ENCODE results near the gene POU6F2.

POU6F2 gene

DNA sequence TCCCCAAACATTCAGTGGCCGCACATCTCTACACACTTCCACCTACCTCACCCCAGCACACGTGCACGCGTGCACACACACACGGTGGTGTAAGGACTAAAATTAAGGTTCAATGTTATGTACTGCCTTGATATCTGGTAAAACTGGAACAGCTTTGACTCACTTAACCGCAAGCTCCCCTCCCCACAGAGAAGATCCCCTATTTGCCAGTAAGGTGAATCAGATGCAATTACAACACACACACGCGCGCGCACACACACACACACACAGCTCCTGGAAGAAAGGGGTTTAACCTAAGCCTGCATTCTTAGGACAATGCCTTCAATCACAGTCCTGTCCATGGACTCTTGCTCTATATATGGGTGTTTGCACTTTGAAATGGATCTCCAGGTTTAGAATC lies 43.2 kb upstream of the POU6F2 start:
- H3K27ac ChIP-seq (ENCODE audit: poor library complexity, severe bottlenecking), result no peak overlapping the region
- DNase-seq (ENCODE audit: low spot score) (no peak), ATAC-seq (ENCODE audit: low read depth) (peak; percentile 81)
- H3K4me3 ChIP-seq (ENCODE audit: severe bottlenecking), result no peak overlapping the region
- H3K27me3 ChIP-seq (ENCODE audit: insufficient read depth, poor library complexity, severe bottlenecking), result no peaks in the 10 kb centered on the region
- no peaks in the 10 kb centered on the region for H3K36me3 ChIP-seq (ENCODE audit: low read depth)
- H3K4me1 ChIP-seq (ENCODE audit: insufficient read depth, poor library complexity, severe bottlenecking), result no peaks in the 10 kb centered on the region
- H3K9me3 ChIP-seq (ENCODE audit: severe bottlenecking), result no peaks in the 10 kb centered on the region
- TF ChIP-seq, protein P1, sequence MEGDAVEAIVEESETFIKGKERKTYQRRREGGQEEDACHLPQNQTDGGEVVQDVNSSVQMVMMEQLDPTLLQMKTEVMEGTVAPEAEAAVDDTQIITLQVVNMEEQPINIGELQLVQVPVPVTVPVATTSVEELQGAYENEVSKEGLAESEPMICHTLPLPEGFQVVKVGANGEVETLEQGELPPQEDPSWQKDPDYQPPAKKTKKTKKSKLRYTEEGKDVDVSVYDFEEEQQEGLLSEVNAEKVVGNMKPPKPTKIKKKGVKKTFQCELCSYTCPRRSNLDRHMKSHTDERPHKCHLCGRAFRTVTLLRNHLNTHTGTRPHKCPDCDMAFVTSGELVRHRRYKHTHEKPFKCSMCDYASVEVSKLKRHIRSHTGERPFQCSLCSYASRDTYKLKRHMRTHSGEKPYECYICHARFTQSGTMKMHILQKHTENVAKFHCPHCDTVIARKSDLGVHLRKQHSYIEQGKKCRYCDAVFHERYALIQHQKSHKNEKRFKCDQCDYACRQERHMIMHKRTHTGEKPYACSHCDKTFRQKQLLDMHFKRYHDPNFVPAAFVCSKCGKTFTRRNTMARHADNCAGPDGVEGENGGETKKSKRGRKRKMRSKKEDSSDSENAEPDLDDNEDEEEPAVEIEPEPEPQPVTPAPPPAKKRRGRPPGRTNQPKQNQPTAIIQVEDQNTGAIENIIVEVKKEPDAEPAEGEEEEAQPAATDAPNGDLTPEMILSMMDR (IDR thresholded peaks at IDR 0.05; ENCODE audit: poor library complexity, severe bottlenecking), result no peak

DNA sequence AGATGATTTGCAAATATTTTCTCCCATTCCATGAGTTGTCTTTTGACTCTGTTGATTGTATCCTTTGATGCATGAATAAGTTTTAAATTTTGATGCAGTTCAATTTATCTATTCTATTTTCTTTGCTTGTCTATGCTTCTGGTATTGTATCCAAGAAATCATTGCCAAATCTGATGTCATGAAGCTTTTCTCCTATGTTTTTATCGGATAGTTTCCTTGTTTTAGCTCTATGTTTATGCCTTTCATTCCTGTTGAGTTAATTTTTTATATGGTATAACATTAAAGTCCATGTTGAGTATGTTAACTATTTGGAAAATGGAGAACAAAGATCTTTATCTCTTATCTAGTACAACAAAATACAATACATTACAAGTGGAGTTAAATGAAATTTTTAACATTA lies 41.1 kb upstream of the POU6F2 start:
- no peaks in the 10 kb centered on the region for H3K36me3 ChIP-seq (ENCODE audit: low read depth)
- no peak overlapping the region for H3K4me3 ChIP-seq (ENCODE audit: severe bottlenecking)
- ATAC-seq (ENCODE audit: low read depth) (no peak), DNase-seq (ENCODE audit: low spot score) (no peak)
- no peak overlapping the region for H3K27ac ChIP-seq (ENCODE audit: poor library complexity, severe bottlenecking)
- no peaks in the 10 kb centered on the region for H3K27me3 ChIP-seq (ENCODE audit: insufficient read depth, poor library complexity, severe bottlenecking)
- no peaks in the 10 kb centered on the region for H3K9me3 ChIP-seq (ENCODE audit: severe bottlenecking)
- TF ChIP-seq, protein P1 (IDR thresholded peaks at IDR 0.05; ENCODE audit: poor library complexity, severe bottlenecking), result no peak
- no peaks in the 10 kb centered on the region for H3K4me1 ChIP-seq (ENCODE audit: insufficient read depth, poor library complexity, severe bottlenecking)

DNA sequence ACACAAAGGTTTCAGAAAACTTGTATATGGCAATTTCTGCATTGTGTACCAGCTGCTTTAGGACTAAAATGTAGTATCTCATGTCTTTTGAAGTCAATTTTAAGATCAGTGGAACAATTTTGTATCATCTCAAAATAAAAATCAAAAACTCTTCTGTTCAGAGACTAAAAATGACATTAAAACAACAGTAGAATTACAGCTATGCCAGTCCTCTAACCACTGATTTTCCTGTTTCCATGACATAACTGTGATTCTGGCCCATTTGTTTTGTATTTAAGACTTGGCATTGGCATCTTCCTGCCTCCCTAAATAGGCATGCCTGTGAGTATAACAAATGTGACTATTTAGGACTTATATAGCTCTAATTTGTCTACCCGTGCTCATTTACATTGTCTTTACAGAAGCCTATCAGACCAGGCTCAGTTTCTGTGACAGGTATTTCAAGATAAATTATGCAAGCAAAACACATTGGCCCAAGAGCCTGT lies 39.7 kb upstream of the POU6F2 start:
- no peak for DNase-seq (ENCODE audit: low spot score)
- Histone ChIP-seq H3K4me1 (ENCODE audit: insufficient read depth, poor library complexity, severe bottlenecking) (no peaks in the 10 kb centered on the region), H3K27ac (ENCODE audit: poor library complexity, severe bottlenecking) (no peak overlapping the region), H3K27me3 (ENCODE audit: insufficient read depth, poor library complexity, severe bottlenecking) (no peaks in the 10 kb centered on the region), H3K36me3 (ENCODE audit: low read depth) (no peaks in the 10 kb centered on the region), H3K4me3 (ENCODE audit: severe bottlenecking) (no peak overlapping the region), H3K9me3 (ENCODE audit: severe bottlenecking) (no peaks in the 10 kb centered on the region)
- TF ChIP-seq, protein P1 (IDR thresholded peaks at IDR 0.05; ENCODE audit: poor library complexity, severe bottlenecking), result no peak
- no peak for ATAC-seq (ENCODE audit: low read depth)

DNA sequence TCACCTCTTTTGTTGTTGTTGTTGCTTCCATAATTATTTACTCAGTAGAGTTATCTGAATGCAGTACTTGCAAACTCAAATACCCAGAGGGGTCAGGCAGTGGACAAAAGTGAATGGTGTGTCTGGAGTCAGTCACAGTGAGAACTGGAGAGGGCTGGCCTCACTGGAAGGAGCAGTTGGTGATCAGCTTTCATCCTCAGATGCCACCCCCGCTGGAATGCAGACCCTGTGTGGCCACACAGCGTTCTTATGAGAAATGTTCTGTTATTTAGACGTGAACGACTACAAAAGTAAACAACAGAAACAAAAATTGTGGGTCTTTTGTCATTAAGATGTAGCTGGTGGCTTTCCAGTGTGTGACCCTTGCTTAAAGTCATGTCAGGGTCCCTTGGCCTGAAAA lies 39.1 kb upstream of the POU6F2 start:
- H3K4me3 ChIP-seq (ENCODE audit: severe bottlenecking), result no peak overlapping the region
- DNase-seq (ENCODE audit: low spot score), result no peak
- H3K27me3 ChIP-seq (ENCODE audit: insufficient read depth, poor library complexity, severe bottlenecking), result no peaks in the 10 kb centered on the region
- no peak overlapping the region for H3K27ac ChIP-seq (ENCODE audit: poor library complexity, severe bottlenecking)
- no peaks in the 10 kb centered on the region for H3K36me3 ChIP-seq (ENCODE audit: low read depth)
- TF ChIP-seq, protein P1 (IDR thresholded peaks at IDR 0.05; ENCODE audit: poor library complexity, severe bottlenecking), result no peak
- no peaks in the 10 kb centered on the region for H3K4me1 ChIP-seq (ENCODE audit: insufficient read depth, poor library complexity, severe bottlenecking)
- ATAC-seq (ENCODE audit: low read depth), result no peak
- H3K9me3 ChIP-seq (ENCODE audit: severe bottlenecking), result no peaks in the 10 kb centered on the region

DNA sequence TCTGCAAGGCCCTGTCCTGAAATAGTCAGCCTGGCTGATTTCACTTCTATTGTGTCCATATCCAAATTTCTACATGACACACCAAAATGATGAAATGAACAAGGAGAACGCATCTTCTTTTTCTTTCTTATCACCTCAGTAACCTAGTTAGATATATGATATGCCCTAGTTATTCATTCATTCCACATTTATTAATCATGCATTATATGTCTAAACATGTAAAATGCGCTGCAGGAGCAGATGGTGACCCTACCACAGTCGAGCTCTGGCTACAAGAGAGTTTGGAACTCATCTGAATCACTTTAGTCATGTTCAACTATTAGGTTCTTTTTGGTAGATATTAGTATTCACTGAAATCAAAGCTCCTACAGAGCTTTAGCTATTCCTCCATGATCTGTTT lies 36.9 kb upstream of the POU6F2 start:
- Histone ChIP-seq H3K27me3 (ENCODE audit: insufficient read depth, poor library complexity, severe bottlenecking) (no peaks in the 10 kb centered on the region), H3K4me1 (ENCODE audit: insufficient read depth, poor library complexity, severe bottlenecking) (no peaks in the 10 kb centered on the region)
- TF ChIP-seq, protein P1 (IDR thresholded peaks at IDR 0.05; ENCODE audit: poor library complexity, severe bottlenecking), result no peak

More for the DNA sequence above, 36.9 kb upstream of the POU6F2 start:
- H3K4me3 ChIP-seq (ENCODE audit: severe bottlenecking), result no peak overlapping the region
- peak; percentile 49; the same call in 2 of the 3 replicates for ATAC-seq (ENCODE audit: low read depth)
- no peaks in the 10 kb centered on the region for H3K36me3 ChIP-seq (ENCODE audit: low read depth)
- H3K9me3 ChIP-seq (ENCODE audit: severe bottlenecking), result no peaks in the 10 kb centered on the region
- no peak overlapping the region for H3K27ac ChIP-seq (ENCODE audit: poor library complexity, severe bottlenecking)
- no peak for DNase-seq (ENCODE audit: low spot score)

Data from RWPE2 (cell line).